ENCODE measurements around the gene PDP2. TPM values are rescaled to one million over a fixed set of nuclear protein-coding genes. Genes with fewer than 3 reads are reported as not detected.
"Not testable (repeated sequence)": the region's sequence is repeated elsewhere in the genome, so short reads cannot be mapped to it uniquely, and the experiment has no call there.

PDP2 gene
- total RNA-seq, 2 donors from 2014 or later, result 28.0 to 35.0 TPM

- not testable (repeated sequence) for ATAC-seq, H3K36me3 Mint-ChIP-seq, H3K9me3 Mint-ChIP-seq
Observed at GRCh38 chr16:66896682-66897081, 16.4 kb downstream of the PDP2 start.

GRCh38 chr16:66898207-66898606 is 17.9 kb downstream of the PDP2 start:
- Mint-ChIP-seq H3K9me3 (no peaks in the 10 kb centered on the region), H3K27ac (no peak overlapping the region), H3K36me3 (no peaks in the 10 kb centered on the region), H3K27me3 (no peaks in the 10 kb centered on the region), H3K4me3 (no peak overlapping the region), H3K4me1 (ENCODE audit: low read depth in 2 of 2) (peaks cover 7 to 16% of the 10 kb centered on the region in 2 donors)
- no peak for DNase-seq (ENCODE audit: low spot score)
- no peak for ATAC-seq

More at GRCh38 chr16:66896682-66897081, 16.4 kb downstream of the PDP2 start:
- peaks cover 13 to 22% of the 10 kb centered on the region in 2 donors for H3K4me1 Mint-ChIP-seq (ENCODE audit: low read depth in 2 of 2)
- not testable (repeated sequence) for H3K4me3 Mint-ChIP-seq; H3K27ac Mint-ChIP-seq; DNase-seq (ENCODE audit: low spot score); H3K27me3 Mint-ChIP-seq

- H3K9me3 Mint-ChIP-seq, result no peaks in the 10 kb centered on the region
- peaks cover 7 to 15% of the 10 kb centered on the region in 2 donors for H3K4me1 Mint-ChIP-seq (ENCODE audit: low read depth in 2 of 2)
- H3K27ac Mint-ChIP-seq, result peak overlapping the region in 1 of 2 donors; percentile 28
- H3K4me3 Mint-ChIP-seq, result no peak overlapping the region
- ATAC-seq (no peak), DNase-seq (ENCODE audit: low spot score) (no peak)
- no peaks in the 10 kb centered on the region for H3K27me3 Mint-ChIP-seq
- H3K36me3 Mint-ChIP-seq, result no peaks in the 10 kb centered on the region
Observed at GRCh38 chr16:66898933-66899309, 18.6 kb downstream of the PDP2 start.

GRCh38 chr16:66899310-66899944 is 19.1 kb downstream of the PDP2 start:
- no peak for DNase-seq (ENCODE audit: low spot score)
- Mint-ChIP-seq H3K4me1 (ENCODE audit: low read depth in 2 of 2) (peaks cover 5 to 15% of the 10 kb centered on the region in 2 donors), H3K9me3 (no peaks in the 10 kb centered on the region), H3K27me3 (no peaks in the 10 kb centered on the region), H3K27ac (peak overlapping the region in 1 of 2 donors; percentile 28), H3K4me3 (no peak overlapping the region), H3K36me3 (no peaks in the 10 kb centered on the region)
- no peak for ATAC-seq

GRCh38 chr16:66899945-66900710 is 19.8 kb downstream of the PDP2 start:
- Mint-ChIP-seq H3K27me3 (no peaks in the 10 kb centered on the region), H3K4me1 (ENCODE audit: low read depth in 2 of 2) (peaks cover 0 to 10% of the 10 kb centered on the region in 2 donors), H3K9me3 (no peaks in the 10 kb centered on the region), H3K4me3 (no peak overlapping the region), H3K36me3 (no peaks in the 10 kb centered on the region), H3K27ac (no peak overlapping the region)
- ATAC-seq (no peak), DNase-seq (ENCODE audit: low spot score) (no peak)

GRCh38 chr16:66900721-66901441 is 20.6 kb downstream of the PDP2 start:
- Mint-ChIP-seq H3K27me3 (no peaks in the 10 kb centered on the region), H3K27ac (no peak overlapping the region), H3K4me3 (no peak overlapping the region), H3K4me1 (ENCODE audit: low read depth in 2 of 2) (peaks cover 0 to 6% of the 10 kb centered on the region in 2 donors), H3K36me3 (no peaks in the 10 kb centered on the region), H3K9me3 (no peaks in the 10 kb centered on the region)
- DNase-seq (ENCODE audit: low spot score) (no peak), ATAC-seq (no peak)

GRCh38 chr16:66901626-66902025 is 21.3 kb downstream of the PDP2 start:
- Mint-ChIP-seq H3K27ac (no peak overlapping the region), H3K27me3 (no peaks in the 10 kb centered on the region), H3K9me3 (no peaks in the 10 kb centered on the region), H3K4me3 (no peak overlapping the region), H3K36me3 (no peaks in the 10 kb centered on the region), H3K4me1 (ENCODE audit: low read depth in 2 of 2) (peaks cover 0 to 4% of the 10 kb centered on the region in 2 donors)
- no peak for DNase-seq (ENCODE audit: low spot score)
- no peak for ATAC-seq

GRCh38 chr16:66902648-66903543 is 22.6 kb downstream of the PDP2 start:
- Mint-ChIP-seq H3K36me3 (no peaks in the 10 kb centered on the region), H3K4me1 (ENCODE audit: low read depth in 2 of 2) (peaks cover 0 to 4% of the 10 kb centered on the region in 2 donors), H3K27ac (no peak overlapping the region), H3K9me3 (no peaks in the 10 kb centered on the region), H3K4me3 (no peak overlapping the region), H3K27me3 (no peaks in the 10 kb centered on the region)
- DNase-seq (ENCODE audit: low spot score) (no peak), ATAC-seq (no peak)

- Mint-ChIP-seq H3K27me3 (no peaks in the 10 kb centered on the region), H3K9me3 (no peaks in the 10 kb centered on the region), H3K4me3 (no peak overlapping the region), H3K27ac (no peak overlapping the region), H3K36me3 (no peaks in the 10 kb centered on the region), H3K4me1 (ENCODE audit: low read depth in 2 of 2) (peaks cover 0 to 4% of the 10 kb centered on the region in 2 donors)
- ATAC-seq, result no peak
- no peak for DNase-seq (ENCODE audit: low spot score)
Observed at GRCh38 chr16:66903544-66904427, 23.5 kb downstream of the PDP2 start.

- Mint-ChIP-seq H3K27ac (no peak overlapping the region), H3K9me3 (no peaks in the 10 kb centered on the region), H3K4me1 (ENCODE audit: low read depth in 2 of 2) (peaks cover 0 to 4% of the 10 kb centered on the region in 2 donors), H3K4me3 (no peak overlapping the region), H3K36me3 (no peaks in the 10 kb centered on the region), H3K27me3 (no peaks in the 10 kb centered on the region)
- DNase-seq (ENCODE audit: low spot score) (no peak), ATAC-seq (no peak)
Observed at GRCh38 chr16:66904428-66904845, 24.1 kb downstream of the PDP2 start.

- H3K9me3 Mint-ChIP-seq, result no peaks in the 10 kb centered on the region
- no peaks in the 10 kb centered on the region for H3K27me3 Mint-ChIP-seq
Observed at GRCh38 chr16:66904846-66905632, 24.7 kb downstream of the PDP2 start.

More at GRCh38 chr16:66904846-66905632, 24.7 kb downstream of the PDP2 start:
- Mint-ChIP-seq H3K4me1 (ENCODE audit: low read depth in 2 of 2) (no peaks in the 10 kb centered on the region), H3K36me3 (no peaks in the 10 kb centered on the region), H3K27ac (no peak overlapping the region), H3K4me3 (no peak overlapping the region)
- DNase-seq (ENCODE audit: low spot score), result no peak
- no peak for ATAC-seq

Measured in natural killer cell treated with Interleukin-12 subunit alpha and Interleukin-12 subunit beta and Interleukin-15 and Interleukin-18, amount 100 ng/mL, for 72 hours (primary cell).